A673 (cell line): Measurements from ENCODE around the gene ADGRG7. TPM values are rescaled to one million over a fixed set of nuclear protein-coding genes. Genes with fewer than 3 reads are reported as not detected.

Experiments
- BruUV-seq: library from RNA; stranded (reverse); fragments of 400-500 nt; replicated peaks from 2 replicates; lab custom pipeline; 2021; lab: Mats Ljungman, UMichigan
- CTCF ChIA-PET: fragments of 300-600 bp; sonication (Branson Sonifier 250); formaldehyde crosslinking; loops from one replicate; lab custom pipeline; 2022; ENCODE audit warnings: antibody characterized with exemption; lab: Charles Lee
- POLR2A ChIA-PET: fragments of 300-600 bp; sonication (Branson Sonifier 250); formaldehyde crosslinking; loops from one replicate; lab custom pipeline; 2022; ENCODE audit warnings: antibody characterized with exemption; ENCODE audit not compliant: low non-redundant PET; lab: Charles Lee
- DNase-seq: peaks from one replicate; pipeline ENCODE4 v3.0.0-alpha.2; 2015; ENCODE audit warnings: low spot score
- H3K27ac ChIP-seq: fragments of 200-600 bp; sonication (generic); 2 replicates; pipeline ENCODE4 v1.5.1; 2016; ENCODE audit warnings: mixed run types, low read depth, mild to moderate bottlenecking, mixed read lengths, antibody characterized with exemption, low read length; ENCODE audit not compliant: poor library complexity, severe bottlenecking
- H3K27me3 ChIP-seq: fragments of 200-600 bp; sonication (generic); replicated peaks from 2 replicates; pipeline ENCODE4 v1.6.1; 2017; ENCODE audit warnings: mixed run types, low read depth, mild to moderate bottlenecking, mixed read lengths, antibody characterized with exemption, low read length; ENCODE audit not compliant: insufficient read depth, poor library complexity
- H3K36me3 ChIP-seq: fragments of 200-600 bp; sonication (generic); 2 replicates; pipeline ENCODE4 v1.6.1; 2016; ENCODE audit warnings: mixed run types, mild to moderate bottlenecking, mixed read lengths, antibody characterized with exemption, low read length; ENCODE audit not compliant: insufficient read depth, poor library complexity, severe bottlenecking
- H3K4me1 ChIP-seq: fragments of 200-600 bp; sonication (generic); 2 replicates; pipeline ENCODE4 v1.6.1; 2017; ENCODE audit warnings: mixed run types, mild to moderate bottlenecking, mixed read lengths, antibody characterized with exemption, low read length; ENCODE audit not compliant: insufficient read depth, poor library complexity, severe bottlenecking
- H3K4me3 ChIP-seq: fragments of 200-600 bp; sonication (generic); 2 replicates; pipeline ENCODE4 v1.5.1; 2016; ENCODE audit warnings: low read depth, mixed run types, mild to moderate bottlenecking, mixed read lengths, low read length; ENCODE audit not compliant: poor library complexity, severe bottlenecking
- H3K9me3 ChIP-seq: fragments of 200-600 bp; sonication (generic); 2 replicates; pipeline ENCODE4 v1.6.1; 2016; ENCODE audit warnings: mixed run types, low read depth, mild to moderate bottlenecking, mixed read lengths, antibody characterized with exemption, low read length; ENCODE audit not compliant: poor library complexity, severe bottlenecking
- EZH2 ChIP-seq: fragments of 200-600 bp; sonication (generic); IDR thresholded peaks from 2 replicates; pipeline ENCODE4 v1.6.1; 2017; ENCODE audit warnings: borderline replicate concordance, low read depth, mild to moderate bottlenecking, mixed read lengths, antibody characterized with exemption, low read length; ENCODE audit not compliant: poor library complexity, severe bottlenecking
- intact Hi-C: fragments of 100-400 bp; cut with micrococcal nuclease; formaldehyde crosslinking; loops from one replicate; pipeline ENCODE4 v1.10.0; 2022; ENCODE audit not compliant: unreplicated experiment
- total RNA-seq: library from RNA; stranded (reverse); gene quantifications from 2 replicates; pipeline ENCODE4 v1.2.3, GENCODE V29; 2021
- TF ChIP-seq, protein P1 (sequence below): fragments of 300-800, 200-600 bp; sonication (generic); conservative IDR thresholded peaks from 2 replicates; pipeline ENCODE4 v1.5.1; 2017; ENCODE audit warnings: low read depth, mild to moderate bottlenecking, antibody characterized with exemption, low read length, moderate library complexity, mixed read lengths

ADGRG7 gene
- total RNA-seq, 1 experiment from 2014 or later: 2.4 TPM

DNA sequence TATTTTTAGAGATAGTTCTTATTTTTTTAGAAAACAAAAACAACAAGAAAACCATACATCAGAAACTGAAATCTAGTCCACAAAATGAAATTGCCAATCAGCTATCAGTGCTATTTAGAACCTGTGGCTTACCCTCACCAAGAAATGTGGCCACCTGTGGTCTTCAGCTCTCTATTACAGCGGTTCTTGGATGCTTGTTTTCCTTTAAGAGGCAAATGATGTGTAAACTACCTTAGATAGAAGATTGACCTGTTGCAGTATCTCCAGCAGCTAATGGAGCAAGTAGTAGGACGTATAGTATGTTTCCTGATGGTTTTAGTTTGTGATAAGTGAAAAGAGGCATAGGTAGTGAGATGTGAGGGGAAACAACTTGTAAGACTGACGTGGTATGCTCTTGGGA lies 121.1 kb downstream of the ADGRG7 start:
- Histone ChIP-seq H3K27ac (no peak overlapping the region), H3K4me3 (no peak overlapping the region), H3K9me3 (no peaks in the 10 kb centered on the region), H3K4me1 (no peaks in the 10 kb centered on the region), H3K36me3 (peaks cover 86% of the 10 kb centered on the region), H3K27me3 (no peaks in the 10 kb centered on the region)
- DNase-seq: no peak
- no TSS peak for BruUV-seq
- intact Hi-C loops: loop anchor here (10.0 kb wide), 1 partner anchor 266 kb away; no protein-coding TSS in a partner anchor
- ChIA-PET CTCF (no interaction called here), POLR2A (no interaction called here)
- TF ChIP-seq, protein P1, sequence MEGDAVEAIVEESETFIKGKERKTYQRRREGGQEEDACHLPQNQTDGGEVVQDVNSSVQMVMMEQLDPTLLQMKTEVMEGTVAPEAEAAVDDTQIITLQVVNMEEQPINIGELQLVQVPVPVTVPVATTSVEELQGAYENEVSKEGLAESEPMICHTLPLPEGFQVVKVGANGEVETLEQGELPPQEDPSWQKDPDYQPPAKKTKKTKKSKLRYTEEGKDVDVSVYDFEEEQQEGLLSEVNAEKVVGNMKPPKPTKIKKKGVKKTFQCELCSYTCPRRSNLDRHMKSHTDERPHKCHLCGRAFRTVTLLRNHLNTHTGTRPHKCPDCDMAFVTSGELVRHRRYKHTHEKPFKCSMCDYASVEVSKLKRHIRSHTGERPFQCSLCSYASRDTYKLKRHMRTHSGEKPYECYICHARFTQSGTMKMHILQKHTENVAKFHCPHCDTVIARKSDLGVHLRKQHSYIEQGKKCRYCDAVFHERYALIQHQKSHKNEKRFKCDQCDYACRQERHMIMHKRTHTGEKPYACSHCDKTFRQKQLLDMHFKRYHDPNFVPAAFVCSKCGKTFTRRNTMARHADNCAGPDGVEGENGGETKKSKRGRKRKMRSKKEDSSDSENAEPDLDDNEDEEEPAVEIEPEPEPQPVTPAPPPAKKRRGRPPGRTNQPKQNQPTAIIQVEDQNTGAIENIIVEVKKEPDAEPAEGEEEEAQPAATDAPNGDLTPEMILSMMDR: no peak
- no peak for TF ChIP-seq EZH2

DNA sequence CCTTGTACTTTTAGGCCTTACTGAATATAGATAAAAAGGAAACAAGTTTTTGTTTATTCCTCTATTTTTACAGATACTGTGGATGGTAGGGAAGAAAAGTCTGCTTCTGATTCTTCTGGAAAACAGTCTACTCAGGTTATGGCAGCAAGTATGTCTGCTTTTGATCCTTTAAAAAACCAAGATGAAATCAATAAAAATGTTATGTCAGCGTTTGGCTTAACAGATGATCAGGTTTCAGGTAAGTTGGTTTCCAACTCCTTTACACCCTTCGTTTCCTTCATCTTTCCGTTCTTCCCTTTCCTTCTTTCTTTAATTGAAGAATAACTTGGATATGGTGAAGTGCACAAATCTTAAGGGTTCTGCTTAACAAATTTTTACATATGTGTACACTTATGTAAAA lies 123.0 kb downstream of the ADGRG7 start:
- Histone ChIP-seq H3K27me3 (no peaks in the 10 kb centered on the region), H3K4me1 (no peaks in the 10 kb centered on the region), H3K4me3 (no peak overlapping the region), H3K36me3 (peaks cover 91% of the 10 kb centered on the region), H3K9me3 (no peaks in the 10 kb centered on the region), H3K27ac (no peak overlapping the region)
- TF ChIP-seq, protein P1: no peak
- no peak for TF ChIP-seq EZH2
- intact Hi-C loops: loop anchor here (10.0 kb wide), 1 partner anchor 268 kb away; no protein-coding TSS in a partner anchor
- ChIA-PET CTCF (no interaction called here), POLR2A (no interaction called here)
- DNase-seq: no peak
- BruUV-seq: no TSS peak

DNA sequence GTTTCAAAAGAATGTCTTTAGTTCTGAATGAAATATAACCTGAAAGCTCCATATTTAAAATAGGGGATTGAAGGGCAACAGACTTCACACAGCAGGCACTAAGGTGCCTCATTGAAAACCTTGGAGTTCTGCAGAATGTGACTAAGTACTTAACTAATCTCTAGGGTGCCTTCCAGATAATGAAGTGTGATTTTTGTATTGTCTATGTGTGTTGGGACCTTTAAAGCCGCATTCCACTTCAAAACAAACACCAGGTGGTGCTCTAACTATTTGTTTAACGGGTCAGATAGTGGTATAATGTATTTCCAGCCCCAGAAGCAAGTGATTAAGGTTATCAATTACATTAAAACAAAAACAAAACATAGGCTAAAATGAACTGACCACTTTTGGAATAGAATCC lies 127.9 kb downstream of the ADGRG7 start:
- no peak for TF ChIP-seq EZH2
- TF ChIP-seq, protein P1: peak; percentile 54
- BruUV-seq: no TSS peak
- ChIA-PET CTCF (no interaction called here), POLR2A (no interaction called here)
- DNase-seq: peak; percentile 57
- Histone ChIP-seq H3K27ac (no peak overlapping the region), H3K4me3 (no peak overlapping the region), H3K27me3 (no peaks in the 10 kb centered on the region), H3K4me1 (no peaks in the 10 kb centered on the region), H3K36me3 (peaks cover 98% of the 10 kb centered on the region), H3K9me3 (no peaks in the 10 kb centered on the region)
- intact Hi-C loops: loop anchor here (5.0 to 10.0 kb wide), 3 partner anchors 273 to 645 kb away; no protein-coding TSS in a partner anchor
